K562 (cell line): ENCODE results near the gene CAMK2B. TPM values are rescaled to one million over a fixed set of nuclear protein-coding genes. Genes with fewer than 3 reads are reported as not detected.
A peak's percentile ranks its signal among the peaks of the same experiment; 100 is the strongest.

Experiments
- C11orf30 ChIP-seq: fragments of 450-650 bp; IDR thresholded peaks from 2 replicates; pipeline ENCODE4 v1.6.1; 2016; ENCODE audit warnings: low read depth, mild to moderate bottlenecking
- CREB5 ChIP-seq: fragments of 250-450 bp; sonication (Bioruptor Pico); IDR thresholded peaks from 2 replicates; pipeline ENCODE4 v1.5.0; 2020; ENCODE audit warnings: mild to moderate bottlenecking
- CTCF ChIP-seq, 3 experiments: IDR thresholded peaks in 2 of 3; conservative IDR thresholded peaks in 1 of 3; 2 replicates each; pipeline ENCODE4 v1.5.1; 2011 to 2012; ENCODE audit warnings: low read length in 3 of 3, mild to moderate bottlenecking in 3 of 3, control low read depth in 2 of 3, improper control_type of control experiment in 1 of 3, inconsistent platforms in 1 of 3, low read depth in 1 of 3, mixed read lengths in 1 of 3, moderate library complexity in 1 of 3; ENCODE audit not compliant: insufficient read depth in 2 of 3
- FOXM1 ChIP-seq, 2 experiments: fragments of 450-650 bp in 1 of 2; sonication (generic) in 1 of 2; formaldehyde crosslinking in 1 of 2; IDR thresholded peaks; 2 replicates each; pipeline versions ENCODE4 v1.6.1 to v1.9.0; 2017 to 2022; ENCODE audit warnings: low read depth in 2 of 2, mild to moderate bottlenecking in 2 of 2, missing genetic modification reagents in 1 of 2, moderate library complexity in 1 of 2
- MCM7 ChIP-seq, 2 experiments: fragments of 450-650 bp; IDR thresholded peaks; 2 replicates each; pipeline ENCODE4 v1.6.1; 2016 to 2018
- MED1 ChIP-seq: sonication (generic); formaldehyde crosslinking; IDR thresholded peaks from 2 replicates; pipeline ENCODE4 v1.8.1; 2023; ENCODE audit warnings: missing genetic modification reagents, borderline replicate concordance
- PURB ChIP-seq: sonication (generic); formaldehyde crosslinking; IDR thresholded peaks from 2 replicates; pipeline ENCODE4 v1.9.0; 2021; ENCODE audit warnings: low read depth, mild to moderate bottlenecking, missing genetic modification reagents
- RBM34 ChIP-seq: fragments of 200-400 bp; formaldehyde crosslinking; IDR thresholded peaks from 2 replicates; pipeline ENCODE4 v1.6.1; 2018; ENCODE audit warnings: low read length, borderline replicate concordance; ENCODE audit not compliant: insufficient read depth
- SFPQ ChIP-seq: fragments of 200-400 bp; formaldehyde crosslinking; IDR thresholded peaks from 2 replicates; pipeline ENCODE4 v1.6.1; 2017; ENCODE audit warnings: mild to moderate bottlenecking, low read depth, low read length, moderate library complexity
- SMARCC2 ChIP-seq: fragments of 450-650 bp; IDR thresholded peaks from 2 replicates; pipeline ENCODE4 v1.6.1; 2017; ENCODE audit warnings: antibody characterized with exemption, moderate library complexity, mild to moderate bottlenecking, low read depth
- SNRNP70 ChIP-seq: fragments of 200-400 bp; formaldehyde crosslinking; optimal IDR thresholded peaks from 2 replicates; pipeline ENCODE3; 2017; ENCODE audit warnings: low read depth, low read length
- TFAP4 ChIP-seq: sonication (generic); formaldehyde crosslinking; IDR thresholded peaks from 2 replicates; pipeline ENCODE4 v1.8.0; 2022; ENCODE audit warnings: missing genetic modification reagents, mild to moderate bottlenecking, moderate library complexity, borderline replicate concordance
- ZBTB1 ChIP-seq: sonication (generic); formaldehyde crosslinking; IDR thresholded peaks from 2 replicates; pipeline ENCODE4 v1.8.1; 2023; ENCODE audit warnings: missing genetic modification reagents, low read depth, mild to moderate bottlenecking, borderline replicate concordance
- ZEB2 ChIP-seq: fragments of 450-650 bp; IDR thresholded peaks from 2 replicates; pipeline ENCODE4 v1.6.1; 2016
- ZNF146 ChIP-seq: IDR thresholded peaks from one replicate; pipeline ENCODE4 v1.6.1; 2018; ENCODE audit warnings: missing compliant biosample characterization; ENCODE audit not compliant: unreplicated experiment
- ZNF174 ChIP-seq: fragments of 250-450 bp; sonication (Bioruptor Pico); IDR thresholded peaks from 2 replicates; pipeline ENCODE4 v1.4.0; 2020; ENCODE audit warnings: mild to moderate bottlenecking
- ZNF184 ChIP-seq: sonication (generic); formaldehyde crosslinking; IDR thresholded peaks from 2 replicates; pipeline ENCODE4 v1.5.0; 2020; ENCODE audit warnings: missing genetic modification reagents
- ZNF395 ChIP-seq: fragments of 200-800 bp; sonication (Bioruptor generic); IDR thresholded peaks from 2 replicates; pipeline ENCODE4 v1.6.1; 2017; ENCODE audit warnings: missing genetic modification characterization, missing compliant biosample characterization
- ZNF507 ChIP-seq: conservative IDR thresholded peaks from 2 replicates; pipeline ENCODE4 v1.6.1; 2017; ENCODE audit warnings: missing genetic modification characterization, missing compliant biosample characterization
- polyA plus RNA-seq, 8 experiments: library from polyadenylated mRNA; depleted of rRNA in 4 of 8; stranded (reverse) in 5 of 8; unstranded in 3 of 8; fragments of >200 nt; fragmentation: Nextera tagmentation in 2 of 8; fragmentation: Illumina TruSeq in 1 of 8; extraction: Ambion mirVana in 2 of 8; extraction: Trizol in 1 of 8; gene quantifications; 2 replicates each; pipeline versions ENCODE4 v1.2.1 to v1.2.3, GENCODE V29; 2011 to 2014; ENCODE audit warnings: inconsistent platforms in 1 of 8, missing spikeins in 1 of 8
- total RNA-seq, 7 experiments: library from RNA; depleted of rRNA in 6 of 7; stranded (reverse); fragments of >200 nt in 6 of 7; fragmentation: Illumina TruSeq in 2 of 7; extraction: Trizol in 2 of 7; gene quantifications; 2 replicates each; pipeline versions ENCODE4 v1.2.1 to v1.2.3, GENCODE V29; 2011 to 2021; ENCODE audit warnings: low replicate concordance in 1 of 7

Gene CAMK2B
- total and polyA plus RNA-seq, 9 of the 15 experiments (the other 6 are each of a cell fraction or from before 2014, with no cell fraction given), result 0.04 to 0.09 (median 0.05) TPM; not detected in 4

GRCh38 chr7:44348851-44349781 is 23.7 kb upstream of the CAMK2B start (continued):
- TF ChIP-seq SNRNP70, result no peak
- no peak for TF ChIP-seq ZEB2
- TF ChIP-seq ZNF146 (CRISPR knock-in tag), result no peak
- no peak for TF ChIP-seq SFPQ
- TF ChIP-seq PURB, result no peak
- no peak for TF ChIP-seq RBM34
- TF ChIP-seq CTCF (IDR thresholded peaks at IDR 0.05 in 2 of 3, conservative IDR thresholded peaks at IDR 0.05 in 1 of 3; ENCODE audit: insufficient read depth in 2 of 3, low read depth in 1 of 3, low read length in 3 of 3), result peak; percentile 22 to 26 (median 26); a peak in 3 of 6 replicates
- TF ChIP-seq MED1 (CRISPR knock-in tag), result no peak
- peak; percentile 61; the same call in 1 of the 2 replicates for TF ChIP-seq TFAP4 (CRISPR knock-in tag)
- no peak for TF ChIP-seq ZNF174
- no peak for TF ChIP-seq MCM7 (IDR thresholded peaks at IDR 0.05)
- TF ChIP-seq C11orf30, result peak; percentile 47
- TF ChIP-seq ZNF395 (CRISPR knock-in tag), result no peak
- no peak for TF ChIP-seq CREB5 (CRISPR knock-in tag)
- TF ChIP-seq ZNF184 (CRISPR knock-in tag), result no peak
- no peak for TF ChIP-seq ZNF507 (tag)
- no peak for TF ChIP-seq SMARCC2
- TF ChIP-seq FOXM1 (IDR thresholded peaks at IDR 0.05; ENCODE audit: low read depth), result no peak
- TF ChIP-seq FOXM1 (CRISPR knock-in tag; IDR thresholded peaks at IDR 0.05; ENCODE audit: low read depth), result no peak
- no peak for TF ChIP-seq ZBTB1 (CRISPR knock-in tag)
